ENCODE data around the gene FAM177B. TPM values are rescaled to one million over a fixed set of nuclear protein-coding genes. Genes with fewer than 3 reads are reported as not detected.
A peak's percentile ranks its signal among the peaks of the same experiment; 100 is the strongest.

The FAM177B gene
- total and polyA plus RNA-seq, 2 experiments from 2014 or later, result not detected

- TF ChIP-seq EZH2phosphoT487 (IDR thresholded peaks at IDR 0.05; ENCODE audit: insufficient read depth, low read depth) (no peak), EZH2 (IDR thresholded peaks at IDR 0.05; ENCODE audit: insufficient read depth, poor library complexity, severe bottlenecking) (no peak)
- H4K20me1 ChIP-seq (ENCODE audit: insufficient read depth), result no peaks in the 10 kb centered on the region
- H3K27ac ChIP-seq, result no peak overlapping the region
- no peaks in the 10 kb centered on the region for H3K9me2 ChIP-seq (ENCODE audit: insufficient read depth)
- H3K4me2 ChIP-seq (ENCODE audit: unreplicated experiment), result no peak overlapping the region
- 0 out of 2 replicates have a peak, but pooled peaks cover 5% of the 10 kb centered on the region for H3K27me3 ChIP-seq (replicated peaks; ENCODE audit: insufficient read depth)
- no peaks in the 10 kb centered on the region for H3K36me3 ChIP-seq (ENCODE audit: low read depth)
- H3K4me1 ChIP-seq (ENCODE audit: insufficient read depth), result no peaks in the 10 kb centered on the region
- H3K9me3 ChIP-seq (ENCODE audit: low read depth), result no peaks in the 10 kb centered on the region
- peak; percentile 49 for DNase-seq
- no peak overlapping the region for H3K9ac ChIP-seq
- no peak overlapping the region for H3K4me3 ChIP-seq
- no peak overlapping the region for H2AFZ ChIP-seq
- H3F3A ChIP-seq (ENCODE audit: insufficient read depth), result no peaks in the 10 kb centered on the region
- H3K79me2 ChIP-seq (ENCODE audit: insufficient read depth), result no peaks in the 10 kb centered on the region
- in situ Hi-C loops (cut with MboI), result loop anchor here (5.0 kb wide), 1 partner anchor 300 kb away; no protein-coding TSS in a partner anchor
- WGBS, 2 experiments (ENCODE audit: low coverage in 1 of 2, low lambda C conversion rate in 2 of 2, missing lambda C conversion rate in 2 of 2), result 2% methylated on average over 2 of the region's 2 CpGs
Measured at GRCh38 chr1:222792744-222793143, 55.7 kb downstream of the FAM177B start.

- in situ Hi-C loops (cut with MboI), result loop anchor here (5.0 kb wide), 1 partner anchor 297 kb away; no protein-coding TSS in a partner anchor
- Histone ChIP-seq H3F3A (ENCODE audit: insufficient read depth) (no peaks in the 10 kb centered on the region), H3K9ac (no peak overlapping the region), H3K4me2 (ENCODE audit: unreplicated experiment) (no peak overlapping the region), H3K4me1 (ENCODE audit: insufficient read depth) (no peaks in the 10 kb centered on the region), H3K27me3 (replicated peaks; ENCODE audit: insufficient read depth) (0 out of 2 replicates have a peak, but pooled peaks cover 5% of the 10 kb centered on the region), H3K9me2 (ENCODE audit: insufficient read depth) (no peaks in the 10 kb centered on the region), H3K27ac (no peak overlapping the region), H3K4me3 (no peak overlapping the region), H4K20me1 (ENCODE audit: insufficient read depth) (no peaks in the 10 kb centered on the region), H3K36me3 (ENCODE audit: low read depth) (no peaks in the 10 kb centered on the region), H3K79me2 (ENCODE audit: insufficient read depth) (no peaks in the 10 kb centered on the region), H2AFZ (no peak overlapping the region), H3K9me3 (ENCODE audit: low read depth) (no peaks in the 10 kb centered on the region)
- 55 to 74% methylated on average over 5 to 6 of the region's 6 CpGs for WGBS, 2 experiments (ENCODE audit: low coverage in 1 of 2, low lambda C conversion rate in 2 of 2, missing lambda C conversion rate in 2 of 2)
- DNase-seq, result peak; percentile 30
- TF ChIP-seq EZH2 (IDR thresholded peaks at IDR 0.05; ENCODE audit: insufficient read depth, poor library complexity, severe bottlenecking) (no peak), EZH2phosphoT487 (IDR thresholded peaks at IDR 0.05; ENCODE audit: insufficient read depth, low read depth) (no peak)
Measured at GRCh38 chr1:222794656-222795474, 57.9 kb downstream of the FAM177B start.

DNA sequence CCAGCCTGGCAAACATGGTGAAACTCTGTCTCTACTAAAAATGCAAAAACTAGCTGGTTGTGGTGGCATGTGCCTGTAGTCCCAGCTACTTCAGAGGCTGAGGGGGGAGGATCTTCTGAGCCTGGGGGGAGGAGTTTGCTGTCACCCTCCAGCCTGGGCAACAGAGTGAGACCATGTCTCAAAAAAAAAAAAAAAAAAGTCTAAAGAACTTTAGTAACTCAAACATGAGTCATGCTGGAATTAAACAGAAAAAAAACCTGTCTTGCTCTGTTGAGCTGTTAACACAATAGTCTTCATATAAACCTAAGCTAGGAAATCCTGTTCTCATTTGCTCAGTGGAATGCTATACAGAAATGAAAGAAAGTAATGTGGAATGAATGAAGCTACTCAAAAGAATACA is 61.1 kb downstream of the FAM177B start:
- Histone ChIP-seq H3K9ac (no peak overlapping the region), H3K36me3 (ENCODE audit: low read depth) (no peaks in the 10 kb centered on the region), H3K9me2 (ENCODE audit: insufficient read depth) (no peaks in the 10 kb centered on the region), H3K9me3 (ENCODE audit: low read depth) (no peaks in the 10 kb centered on the region), H4K20me1 (ENCODE audit: insufficient read depth) (no peaks in the 10 kb centered on the region), H3K79me2 (ENCODE audit: insufficient read depth) (no peaks in the 10 kb centered on the region), H3F3A (ENCODE audit: insufficient read depth) (no peaks in the 10 kb centered on the region), H3K4me1 (ENCODE audit: insufficient read depth) (no peaks in the 10 kb centered on the region), H3K27ac (no peak overlapping the region), H3K4me2 (ENCODE audit: unreplicated experiment) (no peak overlapping the region), H3K4me3 (no peak overlapping the region), H2AFZ (no peak overlapping the region), H3K27me3 (replicated peaks; ENCODE audit: insufficient read depth) (0 out of 2 replicates have a peak, but pooled peaks cover 4% of the 10 kb centered on the region)
- in situ Hi-C loops (cut with MboI), result no loop called here
- peak; percentile 62 for DNase-seq
- no peak for TF ChIP-seq EZH2phosphoT487 (IDR thresholded peaks at IDR 0.05; ENCODE audit: insufficient read depth, low read depth)
- no peak for TF ChIP-seq EZH2 (IDR thresholded peaks at IDR 0.05; ENCODE audit: insufficient read depth, poor library complexity, severe bottlenecking)

DNA sequence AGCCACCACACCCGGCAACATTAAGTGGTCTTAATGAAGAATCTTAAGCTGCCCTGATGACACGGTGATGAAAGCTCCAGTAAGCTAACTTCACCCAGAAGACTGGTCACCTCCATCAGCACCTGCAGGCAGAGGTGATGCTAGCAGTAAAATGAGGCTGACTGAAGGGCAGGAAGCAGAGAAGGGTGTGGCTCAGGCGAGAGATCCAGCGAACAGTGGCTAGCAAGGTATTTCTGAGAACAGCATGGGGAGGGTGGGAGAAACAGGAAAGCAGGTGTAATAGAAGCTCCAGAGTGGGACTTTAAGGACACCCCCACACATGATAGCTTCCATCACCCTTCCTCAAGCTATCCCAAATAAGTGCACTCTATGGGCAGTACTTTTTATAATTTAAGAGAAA is 62.0 kb downstream of the FAM177B start:
- no peaks in the 10 kb centered on the region for H3K36me3 ChIP-seq (ENCODE audit: low read depth)
- no peaks in the 10 kb centered on the region for H3K27me3 ChIP-seq (replicated peaks; ENCODE audit: insufficient read depth)
- DNase-seq, result no peak
- H3K9me3 ChIP-seq (ENCODE audit: low read depth), result no peaks in the 10 kb centered on the region
- no peaks in the 10 kb centered on the region for H3K9me2 ChIP-seq (ENCODE audit: insufficient read depth)
- no peak overlapping the region for H3K9ac ChIP-seq
- H3F3A ChIP-seq (ENCODE audit: insufficient read depth), result no peaks in the 10 kb centered on the region
- TF ChIP-seq EZH2 (IDR thresholded peaks at IDR 0.05; ENCODE audit: insufficient read depth, poor library complexity, severe bottlenecking) (no peak), EZH2phosphoT487 (IDR thresholded peaks at IDR 0.05; ENCODE audit: insufficient read depth, low read depth) (no peak)
- no peak overlapping the region for H2AFZ ChIP-seq
- no peak overlapping the region for H3K27ac ChIP-seq
- in situ Hi-C loops (cut with MboI), result no loop called here
- no peak overlapping the region for H3K4me2 ChIP-seq (ENCODE audit: unreplicated experiment)
- no peaks in the 10 kb centered on the region for H3K79me2 ChIP-seq (ENCODE audit: insufficient read depth)
- 62 to 69% methylated on average over 4 of the region's 4 CpGs for WGBS, 2 experiments (ENCODE audit: low coverage in 1 of 2, low lambda C conversion rate in 2 of 2, missing lambda C conversion rate in 2 of 2)
- H4K20me1 ChIP-seq (ENCODE audit: insufficient read depth), result no peaks in the 10 kb centered on the region
- H3K4me1 ChIP-seq (ENCODE audit: insufficient read depth), result no peaks in the 10 kb centered on the region
- no peak overlapping the region for H3K4me3 ChIP-seq

Other genes with a start within 250 kb of the FAM177B start
- gene HHIPL2, start 189.1 kb upstream of the FAM177B start, total RNA-seq (2014; rRNA removed; shearing (Covaris generic)), result 0.25 and 1.3 TPM in 2 replicates
- 0.71 and 1.3 TPM in 2 replicates for gene HHIPL2, start 189.1 kb upstream of the FAM177B start, polyA plus RNA-seq (2016; fragmentation: Nextera tagmentation; extraction: Ambion mirVana)
- gene TAF1A, start 147.3 kb upstream of the FAM177B start, total RNA-seq (2014; rRNA removed; shearing (Covaris generic)), result 5.4 and 7.1 TPM in 2 replicates
- 4.3 and 5.6 TPM in 2 replicates for gene TAF1A, start 147.3 kb upstream of the FAM177B start, polyA plus RNA-seq (2016; fragmentation: Nextera tagmentation; extraction: Ambion mirVana)
- gene MIA3, start 119.1 kb upstream of the FAM177B start, total RNA-seq (2014; rRNA removed; shearing (Covaris generic)), result 28.2 and 35.8 TPM in 2 replicates
- 44.5 and 47.5 TPM in 2 replicates for gene MIA3, start 119.1 kb upstream of the FAM177B start, polyA plus RNA-seq (2016; fragmentation: Nextera tagmentation; extraction: Ambion mirVana)
- 61.6 and 66.4 TPM in 2 replicates for gene AIDA, start 24.7 kb upstream of the FAM177B start, total RNA-seq (2014; rRNA removed; shearing (Covaris generic))
- 63.0 and 63.6 TPM in 2 replicates for gene AIDA, start 24.7 kb upstream of the FAM177B start, polyA plus RNA-seq (2016; fragmentation: Nextera tagmentation; extraction: Ambion mirVana)
- gene BROX, start 24.6 kb upstream of the FAM177B start, total RNA-seq (2014; rRNA removed; shearing (Covaris generic)), result 97.7 and 108 TPM in 2 replicates
- 75.7 and 77.2 TPM in 2 replicates for gene BROX, start 24.6 kb upstream of the FAM177B start, polyA plus RNA-seq (2016; fragmentation: Nextera tagmentation; extraction: Ambion mirVana)
- 1.5 and 2.6 TPM in 2 replicates for gene DISP1, start 77.8 kb downstream of the FAM177B start, total RNA-seq (2014; rRNA removed; shearing (Covaris generic))
- 3.1 and 3.6 TPM in 2 replicates for gene DISP1, start 77.8 kb downstream of the FAM177B start, polyA plus RNA-seq (2016; fragmentation: Nextera tagmentation; extraction: Ambion mirVana)